GM23338 (cell line): ENCODE results near the gene PCSK5. TPM values are rescaled to one million over a fixed set of nuclear protein-coding genes. Genes with fewer than 3 reads are reported as not detected.

Source experiments
- ATAC-seq: fragments of 200-7000 bp; cut with Tn5 transposase; 3 replicates; pipeline ENCODE4 v1.9.1; 2020
- DNase-seq: peaks from one replicate; pipeline ENCODE4 v3.0.0-alpha.2; 2015; ENCODE audit warnings: low spot score
- H2AFZ ChIP-seq: fragments of 200-600 bp; sonication (generic); 2 replicates; pipeline ENCODE4 v1.8.0; 2016; ENCODE audit warnings: antibody characterized with exemption, mild to moderate bottlenecking, moderate library complexity
- H3F3A ChIP-seq: fragments of 200-600 bp; sonication (generic); replicated peaks from 2 replicates; pipeline ENCODE4 v1.8.0; 2017; ENCODE audit warnings: antibody characterized with exemption, mixed run types, low read depth
- H3K27ac ChIP-seq: fragments of 200-600 bp; sonication (generic); 2 replicates; pipeline ENCODE4 v1.6.1; 2016; ENCODE audit warnings: low read depth
- H3K27me3 ChIP-seq: fragments of 200-600 bp; sonication (generic); 2 replicates; pipeline ENCODE4 v1.8.0; 2016; ENCODE audit warnings: mild to moderate bottlenecking, mixed run types, moderate library complexity; ENCODE audit not compliant: insufficient read depth
- H3K36me3 ChIP-seq: fragments of 200-600 bp; sonication (generic); 2 replicates; pipeline ENCODE4 v1.8.0; 2016; ENCODE audit warnings: mild to moderate bottlenecking; ENCODE audit not compliant: insufficient read depth
- H3K4me1 ChIP-seq: fragments of 200-600 bp; sonication (generic); 2 replicates; pipeline ENCODE4 v1.8.0; 2016; ENCODE audit warnings: mild to moderate bottlenecking, moderate library complexity; ENCODE audit not compliant: insufficient read depth
- H3K4me2 ChIP-seq: fragments of 200-600 bp; sonication (generic); 2 replicates; pipeline ENCODE4 v1.7.1; 2017; ENCODE audit warnings: mixed run types
- H3K4me3 ChIP-seq: fragments of 200-600 bp; sonication (generic); 2 replicates; pipeline ENCODE4 v1.6.1; 2016; ENCODE audit warnings: mixed run types
- H3K79me2 ChIP-seq: fragments of 200-600 bp; sonication (generic); replicated peaks from 2 replicates; pipeline ENCODE4 v1.8.0; 2017; ENCODE audit warnings: mild to moderate bottlenecking; ENCODE audit not compliant: insufficient read depth
- H3K9me2 ChIP-seq: fragments of 200-600 bp; sonication (generic); 2 replicates; pipeline ENCODE4 v1.8.0; 2017; ENCODE audit not compliant: insufficient read depth
- H4K20me1 ChIP-seq: fragments of 200-600 bp; sonication (generic); replicated peaks from 2 replicates; pipeline ENCODE4 v1.8.0; 2017; ENCODE audit warnings: mild to moderate bottlenecking; ENCODE audit not compliant: insufficient read depth
- H3K27ac Mint-ChIP-seq: 2 replicates; pipeline ENCODE4 v1.8.0; 2020; ENCODE audit warnings: inconsistent platforms, mild to moderate bottlenecking, moderate library complexity, mixed read lengths
- H3K27me3 Mint-ChIP-seq: 3 replicates; pipeline ENCODE4 v1.8.0; 2022; ENCODE audit warnings: low read depth, mild to moderate bottlenecking, moderate library complexity, mixed read lengths, inconsistent platforms; ENCODE audit not compliant: insufficient read depth, poor library complexity
- H3K36me3 Mint-ChIP-seq: 3 replicates; pipeline ENCODE4 v1.8.0; 2021; ENCODE audit warnings: low read depth, mild to moderate bottlenecking, inconsistent platforms, moderate library complexity, mixed read lengths
- H3K4me1 Mint-ChIP-seq: 3 replicates; pipeline ENCODE4 v1.8.0; 2020; ENCODE audit warnings: mild to moderate bottlenecking, inconsistent platforms, mixed read lengths
- H3K4me3 Mint-ChIP-seq: 3 replicates; pipeline ENCODE4 v1.8.0; 2021; ENCODE audit warnings: moderate library complexity, mild to moderate bottlenecking, inconsistent platforms, mixed read lengths
- H3K9me3 Mint-ChIP-seq: 3 replicates; pipeline ENCODE4 v1.8.0; 2020; ENCODE audit warnings: moderate library complexity, mild to moderate bottlenecking, inconsistent platforms, mixed read lengths
- CREB1 ChIP-seq: fragments of 250-450 bp; sonication (Bioruptor Pico); IDR thresholded peaks from 2 replicates; pipeline ENCODE4 v1.5.0; 2020; ENCODE audit warnings: low read depth, mild to moderate bottlenecking, moderate library complexity
- CTCF ChIP-seq, 2 experiments: fragments of 200-600 bp in 1 of 2; sonication (generic) in 1 of 2; conservative IDR thresholded peaks; 2 replicates each; pipeline versions ENCODE4 v1.5.1 to v1.6.1; 2016 to 2017; ENCODE audit warnings: antibody characterized with exemption in 2 of 2, low read depth in 2 of 2, mild to moderate bottlenecking in 2 of 2, moderate library complexity in 1 of 2
- EZH2 ChIP-seq: fragments of 200-600 bp; sonication (generic); IDR thresholded peaks from one replicate; pipeline ENCODE4 v1.8.0; 2017; ENCODE audit warnings: antibody characterized with exemption, mild to moderate bottlenecking, low read depth; ENCODE audit not compliant: unreplicated experiment
- EZH2phosphoT487 ChIP-seq: fragments of 200-600 bp; sonication (generic); IDR thresholded peaks from one replicate; pipeline ENCODE4 v1.8.1; 2018; ENCODE audit warnings: antibody characterized with exemption; ENCODE audit not compliant: unreplicated experiment
- JUNB ChIP-seq: IDR thresholded peaks from one replicate; pipeline ENCODE4 v1.6.1; 2016; ENCODE audit warnings: antibody characterized with exemption; ENCODE audit not compliant: unreplicated experiment
- NANOG ChIP-seq: IDR thresholded peaks from 2 replicates; pipeline ENCODE4 v1.6.1; 2016; ENCODE audit warnings: antibody characterized with exemption, borderline replicate concordance
- POLR2AphosphoS5 ChIP-seq: IDR thresholded peaks from 2 replicates; pipeline ENCODE4 v1.6.1; 2016; ENCODE audit warnings: antibody characterized with exemption, low read depth
- REST ChIP-seq: IDR thresholded peaks from one replicate; pipeline ENCODE4 v1.6.1; 2018; ENCODE audit warnings: antibody characterized with exemption; ENCODE audit not compliant: unreplicated experiment
- STAT1 ChIP-seq: IDR thresholded peaks from one replicate; pipeline ENCODE4 v1.6.1; 2016; ENCODE audit warnings: antibody characterized with exemption; ENCODE audit not compliant: unreplicated experiment
- ZNF114 ChIP-seq: fragments of 250-450 bp; sonication (Bioruptor Pico); IDR thresholded peaks from 2 replicates; pipeline ENCODE4 v1.5.0; 2020; ENCODE audit warnings: mild to moderate bottlenecking, moderate library complexity
- ZNF331 ChIP-seq: fragments of 250-450 bp; sonication (Bioruptor Pico); IDR thresholded peaks from 2 replicates; pipeline ENCODE4 v1.5.0; 2020; ENCODE audit warnings: low read depth, mild to moderate bottlenecking, moderate library complexity
- ZNF462 ChIP-seq: fragments of 250-450 bp; sonication (Bioruptor Pico); IDR thresholded peaks from 2 replicates; pipeline ENCODE4 v1.5.0; 2020; ENCODE audit warnings: mild to moderate bottlenecking, moderate library complexity
- polyA plus RNA-seq: library from polyadenylated mRNA; unstranded; fragments of >200 nt; fragmentation: Nextera tagmentation; extraction: Ambion mirVana; gene quantifications from 2 replicates; pipeline ENCODE4 v1.2.1, GENCODE V29; 2016
- total RNA-seq: library from RNA; depleted of rRNA; stranded (reverse); fragments of >200 nt; shearing (Covaris generic); gene quantifications from 2 replicates; pipeline ENCODE4 v1.2.3, GENCODE V29; 2014
- TF ChIP-seq, protein P1 (sequence below): IDR thresholded peaks from 2 replicates; pipeline ENCODE4 v1.6.1; 2016; ENCODE audit warnings: antibody characterized with exemption

PCSK5 gene
- total and polyA plus RNA-seq, 2 experiments from 2014 or later = 12.3 to 34.8 TPM

DNA sequence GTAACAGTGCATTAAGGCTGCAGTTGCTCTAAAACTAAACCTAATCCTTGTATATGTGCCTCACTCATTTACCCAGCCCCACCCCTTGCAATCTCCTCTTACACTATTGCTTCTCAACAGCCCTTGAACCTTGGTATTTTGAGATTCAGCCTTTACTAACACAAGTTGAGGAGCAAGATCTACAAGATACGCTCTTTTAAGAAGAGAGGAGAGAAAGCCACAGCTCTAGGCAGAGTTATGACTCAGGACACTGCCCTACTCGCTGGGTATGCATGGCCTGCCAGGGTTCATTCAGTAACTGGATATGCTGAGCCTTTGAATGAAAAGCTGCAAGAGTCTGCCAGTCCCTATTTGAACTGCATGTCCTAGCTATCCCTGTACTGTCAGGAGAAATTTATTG is 219.5 kb downstream of the PCSK5 start:
- H3F3A ChIP-seq = no peaks in the 10 kb centered on the region
- no peaks in the 10 kb centered on the region for H3K4me1 ChIP-seq
- H3K4me3 Mint-ChIP-seq = no peak overlapping the region
- H4K20me1 ChIP-seq = no peaks in the 10 kb centered on the region
- H3K79me2 ChIP-seq = no peaks in the 10 kb centered on the region
- no peak overlapping the region for H3K4me3 ChIP-seq
- DNase-seq = no peak
- H3K27me3 Mint-ChIP-seq = no peaks in the 10 kb centered on the region
- no peaks in the 10 kb centered on the region for H3K36me3 Mint-ChIP-seq
- H3K9me2 ChIP-seq = no peaks in the 10 kb centered on the region
- peaks cover 2% of the 10 kb centered on the region; the same call in 1 of the 3 replicates for H3K4me1 Mint-ChIP-seq
- H3K36me3 ChIP-seq = no peaks in the 10 kb centered on the region
- no peaks in the 10 kb centered on the region for H3K27me3 ChIP-seq
- H3K27ac Mint-ChIP-seq = peak overlapping the region; percentile 18; the same call in 1 of the 2 replicates
- H3K4me2 ChIP-seq = no peak overlapping the region
- no peak overlapping the region for H2AFZ ChIP-seq
- TF ChIP-seq ZNF331 = no peak
- TF ChIP-seq JUNB = no peak
- TF ChIP-seq, protein P1, sequence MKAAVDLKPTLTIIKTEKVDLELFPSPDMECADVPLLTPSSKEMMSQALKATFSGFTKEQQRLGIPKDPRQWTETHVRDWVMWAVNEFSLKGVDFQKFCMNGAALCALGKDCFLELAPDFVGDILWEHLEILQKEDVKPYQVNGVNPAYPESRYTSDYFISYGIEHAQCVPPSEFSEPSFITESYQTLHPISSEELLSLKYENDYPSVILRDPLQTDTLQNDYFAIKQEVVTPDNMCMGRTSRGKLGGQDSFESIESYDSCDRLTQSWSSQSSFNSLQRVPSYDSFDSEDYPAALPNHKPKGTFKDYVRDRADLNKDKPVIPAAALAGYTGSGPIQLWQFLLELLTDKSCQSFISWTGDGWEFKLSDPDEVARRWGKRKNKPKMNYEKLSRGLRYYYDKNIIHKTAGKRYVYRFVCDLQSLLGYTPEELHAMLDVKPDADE = no peak
- no peak for TF ChIP-seq EZH2phosphoT487
- no peak for TF ChIP-seq ZNF462 (CRISPR knock-in tag)
- TF ChIP-seq NANOG = no peak
- no peak for TF ChIP-seq REST
- TF ChIP-seq CTCF (conservative IDR thresholded peaks at IDR 0.05; ENCODE audit: low read depth in 2 of 2) = no peak
- no peak for TF ChIP-seq ZNF114 (CRISPR knock-in tag)
- no peak for TF ChIP-seq POLR2AphosphoS5
- no peak for TF ChIP-seq STAT1
- TF ChIP-seq CREB1 = no peak
- no peak for TF ChIP-seq EZH2
- ATAC-seq = peak; percentile 42; the same call in 2 of the 3 replicates
- no peak overlapping the region for H3K27ac ChIP-seq
- H3K9me3 Mint-ChIP-seq = no peaks in the 10 kb centered on the region
